Measurements from ENCODE around the gene ADCK1.
"Not testable (repeated sequence)": the region's sequence is repeated elsewhere in the genome, so short reads cannot be mapped to it uniquely, and the experiment has no call there.

ADCK1 gene

GRCh38 chr14:77947372-77947771 lies 147.5 kb downstream of the ADCK1 start:
- no peak overlapping the region for H3K4me3 ChIP-seq (ENCODE audit: low read length)

GRCh38 chr14:77950371-77951063 lies 150.6 kb downstream of the ADCK1 start:
- DNase-seq (ENCODE audit: low read depth), result no peak
- TF ChIP-seq, protein P1, sequence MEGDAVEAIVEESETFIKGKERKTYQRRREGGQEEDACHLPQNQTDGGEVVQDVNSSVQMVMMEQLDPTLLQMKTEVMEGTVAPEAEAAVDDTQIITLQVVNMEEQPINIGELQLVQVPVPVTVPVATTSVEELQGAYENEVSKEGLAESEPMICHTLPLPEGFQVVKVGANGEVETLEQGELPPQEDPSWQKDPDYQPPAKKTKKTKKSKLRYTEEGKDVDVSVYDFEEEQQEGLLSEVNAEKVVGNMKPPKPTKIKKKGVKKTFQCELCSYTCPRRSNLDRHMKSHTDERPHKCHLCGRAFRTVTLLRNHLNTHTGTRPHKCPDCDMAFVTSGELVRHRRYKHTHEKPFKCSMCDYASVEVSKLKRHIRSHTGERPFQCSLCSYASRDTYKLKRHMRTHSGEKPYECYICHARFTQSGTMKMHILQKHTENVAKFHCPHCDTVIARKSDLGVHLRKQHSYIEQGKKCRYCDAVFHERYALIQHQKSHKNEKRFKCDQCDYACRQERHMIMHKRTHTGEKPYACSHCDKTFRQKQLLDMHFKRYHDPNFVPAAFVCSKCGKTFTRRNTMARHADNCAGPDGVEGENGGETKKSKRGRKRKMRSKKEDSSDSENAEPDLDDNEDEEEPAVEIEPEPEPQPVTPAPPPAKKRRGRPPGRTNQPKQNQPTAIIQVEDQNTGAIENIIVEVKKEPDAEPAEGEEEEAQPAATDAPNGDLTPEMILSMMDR (conservative IDR thresholded peaks at IDR 0.05; ENCODE audit: low read depth, low read length), result no peak
- H3K4me3 ChIP-seq (ENCODE audit: low read length), result no peak overlapping the region

More at GRCh38 chr14:77947372-77947771, 147.5 kb downstream of the ADCK1 start:
- TF ChIP-seq, protein P1 (conservative IDR thresholded peaks at IDR 0.05; ENCODE audit: low read depth, low read length), result no peak
- no peak for DNase-seq (ENCODE audit: low read depth)

GRCh38 chr14:77955816-77956484 lies 156.0 kb downstream of the ADCK1 start:
- no peak overlapping the region for H3K4me3 ChIP-seq (ENCODE audit: low read length)
- TF ChIP-seq, protein P1 (conservative IDR thresholded peaks at IDR 0.05; ENCODE audit: low read depth, low read length), result no peak
- no peak for DNase-seq (ENCODE audit: low read depth)

GRCh38 chr14:77959686-77960085 lies 159.8 kb downstream of the ADCK1 start:
- not testable (repeated sequence) for DNase-seq (ENCODE audit: low read depth); H3K4me3 ChIP-seq (ENCODE audit: low read length)

GRCh38 chr14:77961847-77962580 lies 162.1 kb downstream of the ADCK1 start:
- DNase-seq (ENCODE audit: low read depth), result no peak
- no peak overlapping the region for H3K4me3 ChIP-seq (ENCODE audit: low read length)
- TF ChIP-seq, protein P1 (conservative IDR thresholded peaks at IDR 0.05; ENCODE audit: low read depth, low read length), result no peak

GRCh38 chr14:77962731-77963520 lies 163.0 kb downstream of the ADCK1 start:
- TF ChIP-seq, protein P1 (conservative IDR thresholded peaks at IDR 0.05; ENCODE audit: low read depth, low read length), result no peak
- no peak overlapping the region for H3K4me3 ChIP-seq (ENCODE audit: low read length)
- DNase-seq (ENCODE audit: low read depth), result no peak

GRCh38 chr14:77964586-77964985 lies 164.7 kb downstream of the ADCK1 start:
- TF ChIP-seq, protein P1 (conservative IDR thresholded peaks at IDR 0.05; ENCODE audit: low read depth, low read length), result no peak
- no peak overlapping the region for H3K4me3 ChIP-seq (ENCODE audit: low read length)
- no peak for DNase-seq (ENCODE audit: low read depth)

Data from retinal pigment epithelial cell (primary cell).